ENCODE results near the gene OR6M1. TPM values are rescaled to one million over a fixed set of nuclear protein-coding genes. Genes with fewer than 3 reads are reported as not detected.

Gene OR6M1
- total and polyA plus RNA-seq, 3 donors from 2014 or later: not detected

GRCh38 chr11:123822599-123822998 lies 16.4 kb upstream of the OR6M1 start:
- H3K9me3 ChIP-seq: no peaks in the 10 kb centered on the region
- no peaks in the 10 kb centered on the region for H3K4me1 ChIP-seq
- 14 to 31% methylated on average over 3 of the region's 3 CpGs for WGBS, 2 donors
- intact Hi-C loops (cut with DNase I; ENCODE audit: low total_unique reads): no loop called here
- no peak overlapping the region for H3K27ac ChIP-seq
- TF ChIP-seq POLR2A (IDR thresholded peaks at IDR 0.05): no peak
- no peak for TF ChIP-seq CTCF (IDR thresholded peaks at IDR 0.05)
- H3K36me3 ChIP-seq (ENCODE audit: low read depth, missing control alignments): no peaks in the 10 kb centered on the region
- no peak for DNase-seq
- no peak overlapping the region for H3K4me3 ChIP-seq
- H3K27me3 ChIP-seq: no peaks in the 10 kb centered on the region

GRCh38 chr11:123822032-123822431 lies 15.9 kb upstream of the OR6M1 start:
- DNase-seq: peak; percentile 17
- WGBS, 2 donors: 20 to 29% methylated on average over 2 of the region's 2 CpGs
- intact Hi-C loops (cut with DNase I; ENCODE audit: low total_unique reads): no loop called here
- H3K36me3 ChIP-seq (ENCODE audit: low read depth, missing control alignments): no peaks in the 10 kb centered on the region
- TF ChIP-seq POLR2A (IDR thresholded peaks at IDR 0.05) (no peak), CTCF (IDR thresholded peaks at IDR 0.05) (no peak)
- no peaks in the 10 kb centered on the region for H3K4me1 ChIP-seq
- no peak overlapping the region for H3K4me3 ChIP-seq
- no peaks in the 10 kb centered on the region for H3K27me3 ChIP-seq
- H3K9me3 ChIP-seq: no peaks in the 10 kb centered on the region
- no peak overlapping the region for H3K27ac ChIP-seq

GRCh38 chr11:123815122-123815521 lies 9.0 kb upstream of the OR6M1 start:
- WGBS, 2 donors: 82 to 90% methylated on average over 5 of the region's 5 CpGs
- H3K4me3 ChIP-seq: no peak overlapping the region
- H3K27ac ChIP-seq: no peak overlapping the region
- H3K36me3 ChIP-seq (ENCODE audit: low read depth, missing control alignments): no peaks in the 10 kb centered on the region
- no peaks in the 10 kb centered on the region for H3K27me3 ChIP-seq
- no peaks in the 10 kb centered on the region for H3K9me3 ChIP-seq
- no peaks in the 10 kb centered on the region for H3K4me1 ChIP-seq
- TF ChIP-seq CTCF (IDR thresholded peaks at IDR 0.05) (no peak), POLR2A (IDR thresholded peaks at IDR 0.05) (no peak)
- intact Hi-C loops (cut with DNase I; ENCODE audit: low total_unique reads): no loop called here
- no peak for DNase-seq

GRCh38 chr11:123801765-123802164 lies 4.4 kb downstream of the OR6M1 start:
- H3K27ac ChIP-seq: no peak overlapping the region

More at GRCh38 chr11:123801765-123802164, 4.4 kb downstream of the OR6M1 start:
- H3K4me3 ChIP-seq: no peak overlapping the region
- TF ChIP-seq POLR2A (IDR thresholded peaks at IDR 0.05): no peak
- TF ChIP-seq CTCF (IDR thresholded peaks at IDR 0.05): no peak
- H3K36me3 ChIP-seq (ENCODE audit: low read depth, missing control alignments): no peaks in the 10 kb centered on the region
- intact Hi-C loops (cut with DNase I; ENCODE audit: low total_unique reads): no loop called here
- H3K27me3 ChIP-seq: no peaks in the 10 kb centered on the region
- no peaks in the 10 kb centered on the region for H3K4me1 ChIP-seq
- no peak for DNase-seq
- 0 to 67% methylated on average over 1 of the region's 1 CpG for WGBS, 2 donors
- no peaks in the 10 kb centered on the region for H3K9me3 ChIP-seq

All from testis (tissue), 3 donors.